Mesenchymal stem cell (in vitro differentiated cells and primary cell): ENCODE results near the gene FMOD. TPM values are rescaled to one million over a fixed set of nuclear protein-coding genes. Genes with fewer than 3 reads are reported as not detected.

Experiments used
- small RNA-seq: library from polyadenylated mRNA; stranded (forward); fragments of <200 nt; extraction: miRNeasy Mini kit (QIAGEN cat#:217004); gene quantifications from one replicate; pipeline ENCODE3, GENCODE V24; 2013; ENCODE audit warnings: low read depth

Gene FMOD

Small RNA genes within 50 kb of the gene (small RNA-seq; reads per million reads assigned to genes)
- not detected for gene AL359837.1
- gene RNU6-487P: not detected
